ENCODE data around the gene LRRC63.
A peak's percentile ranks its signal among the peaks of the same experiment; 100 is the strongest.

LRRC63 gene

DNA sequence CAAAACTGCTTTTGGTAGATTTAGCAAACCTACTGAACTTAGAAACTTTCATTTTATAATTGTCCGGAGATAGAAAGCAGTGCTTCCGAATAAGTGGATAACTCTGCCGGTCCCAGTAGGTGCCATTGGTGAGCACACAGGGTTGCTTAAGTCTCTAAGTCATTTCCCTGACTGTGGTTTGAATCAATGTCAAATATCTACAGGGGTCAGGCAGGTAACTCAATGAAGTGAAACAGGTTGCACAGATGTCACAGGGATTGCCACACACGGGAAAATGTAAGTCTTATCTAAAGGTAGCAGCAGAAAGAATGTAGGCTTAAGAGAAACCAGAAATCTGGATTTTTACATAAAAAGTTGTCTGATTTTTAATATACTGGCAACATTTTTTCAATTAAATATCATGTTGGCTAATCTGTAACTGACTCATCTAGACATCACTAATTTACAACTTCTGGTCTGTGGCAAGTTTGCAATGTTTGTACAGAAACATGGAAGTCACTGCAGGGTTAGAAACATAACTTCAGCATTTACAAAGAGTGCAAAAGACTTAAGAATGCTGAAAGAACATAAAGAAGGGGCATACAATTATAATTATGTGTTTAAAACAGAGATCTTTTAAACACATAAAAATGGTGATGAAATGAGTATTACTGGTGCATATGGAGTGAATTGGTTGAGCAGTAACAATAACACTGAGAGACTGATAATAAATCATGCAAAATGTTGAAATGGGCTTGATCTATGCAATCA, 14.3 kb upstream of the LRRC63 start:
- no peak for DNase-seq (ENCODE audit: low spot score)
- no peak for TF ChIP-seq CTCF (IDR thresholded peaks at IDR 0.05; ENCODE audit: extremely low read depth, missing control alignments)

DNA sequence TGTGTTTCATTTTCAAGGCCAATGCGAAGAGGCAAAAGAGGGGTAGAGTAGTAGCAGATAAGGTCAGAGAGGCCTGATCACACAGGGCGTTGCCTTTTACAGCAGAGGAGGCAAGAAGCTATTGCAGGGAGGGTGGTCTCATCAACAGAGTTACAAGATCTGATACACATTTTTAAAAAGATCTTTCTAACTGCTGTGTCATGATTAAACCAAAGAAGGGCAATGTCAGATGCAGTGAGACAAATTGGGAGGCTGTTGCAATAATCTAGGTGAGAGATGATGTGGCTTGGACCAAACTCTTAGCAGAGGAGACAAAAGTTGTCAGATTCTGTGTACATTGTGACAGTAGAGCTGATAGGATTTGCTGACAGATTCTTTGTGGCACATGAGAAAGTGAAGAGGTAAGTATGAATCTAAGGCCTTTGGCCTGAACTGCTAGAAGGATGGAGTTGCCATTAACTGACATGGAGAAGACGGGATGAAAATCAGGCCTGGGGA, 13.0 kb upstream of the LRRC63 start:
- no peak for TF ChIP-seq CTCF (IDR thresholded peaks at IDR 0.05; ENCODE audit: extremely low read depth, missing control alignments)
- DNase-seq (ENCODE audit: low spot score), result no peak

GRCh38 chr13:46202188-46202795, 9.4 kb upstream of the LRRC63 start:
- peak; percentile 27 for DNase-seq (ENCODE audit: low spot score)
- TF ChIP-seq CTCF (IDR thresholded peaks at IDR 0.05; ENCODE audit: extremely low read depth, missing control alignments), result no peak

- TF ChIP-seq CTCF (IDR thresholded peaks at IDR 0.05; ENCODE audit: extremely low read depth, missing control alignments), result no peak
- no peak for DNase-seq (ENCODE audit: low spot score)
These were observed 8.8 kb upstream of the LRRC63 start for GRCh38 chr13:46202966-46203365.

- DNase-seq (ENCODE audit: low spot score), result no peak
- no peak for TF ChIP-seq CTCF (IDR thresholded peaks at IDR 0.05; ENCODE audit: extremely low read depth, missing control alignments)
These were observed 5.6 kb upstream of the LRRC63 start for GRCh38 chr13:46206143-46206542.

- no peak for TF ChIP-seq CTCF (IDR thresholded peaks at IDR 0.05; ENCODE audit: extremely low read depth, missing control alignments)
- DNase-seq (ENCODE audit: low spot score), result no peak
These were observed 3.9 kb upstream of the LRRC63 start for GRCh38 chr13:46207828-46208227.

DNA sequence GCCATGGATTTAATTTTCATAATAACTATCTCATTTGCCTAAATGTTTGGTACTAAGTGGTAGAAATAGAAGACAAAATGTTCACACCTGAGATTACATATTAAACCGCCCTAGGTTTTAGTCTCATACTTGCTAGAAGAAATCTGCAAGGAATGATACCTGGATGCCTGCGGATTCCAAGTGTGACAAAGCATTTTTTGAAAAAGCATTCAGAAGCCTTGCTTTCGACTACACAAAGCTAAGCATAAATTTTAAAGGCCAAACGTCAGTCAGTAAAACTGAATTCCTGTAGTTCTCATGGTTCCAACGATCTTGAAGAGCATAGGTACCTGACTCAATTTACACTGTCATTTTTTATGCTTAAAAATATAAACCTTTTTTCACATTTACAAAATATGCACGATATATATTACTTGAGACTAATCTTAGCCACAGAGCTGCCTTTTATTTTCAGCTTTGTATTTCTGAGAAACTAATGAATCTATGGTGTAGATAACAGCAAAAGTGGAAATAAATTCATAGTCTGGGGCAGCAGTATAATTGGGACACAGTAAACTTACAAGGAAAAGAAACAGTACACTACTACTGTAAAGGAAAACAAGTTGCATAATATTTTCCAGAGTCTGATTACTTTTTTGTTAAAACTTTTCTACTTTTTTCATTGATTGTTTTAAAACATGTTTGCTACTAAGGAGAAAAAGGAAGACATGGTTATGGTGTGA, 1.2 kb upstream of the LRRC63 start:
- DNase-seq (ENCODE audit: low spot score), result no peak

More for the DNA sequence above, 1.2 kb upstream of the LRRC63 start:
- TF ChIP-seq CTCF (IDR thresholded peaks at IDR 0.05; ENCODE audit: extremely low read depth, missing control alignments), result no peak
